GM21447 (cell line): ENCODE measurements around the gene CHMP4A.
A peak's percentile ranks its signal among the peaks of the same experiment; 100 is the strongest.

ENCODE experiments used
- ATAC-seq: cut with Tn5 transposase; IDR thresholded peaks from one replicate; pipeline ENCODE4 v1.9.1; 2021; ENCODE audit not compliant: unreplicated experiment

The CHMP4A gene

GRCh38 chr14:24179961-24180796 is 33.1 kb downstream of the CHMP4A start:
- ATAC-seq = no peak

- ATAC-seq = no peak
Measured at GRCh38 chr14:24179294-24179960, 33.9 kb downstream of the CHMP4A start.

- ATAC-seq = no peak
Measured at GRCh38 chr14:24178399-24179178, 34.7 kb downstream of the CHMP4A start.

- ATAC-seq = no peak
Measured at GRCh38 chr14:24177891-24178290, 35.4 kb downstream of the CHMP4A start.

GRCh38 chr14:24177041-24177825 is 36.1 kb downstream of the CHMP4A start:
- ATAC-seq = no peak

GRCh38 chr14:24176599-24176998 is 36.7 kb downstream of the CHMP4A start:
- ATAC-seq = no peak

- no peak for ATAC-seq
Measured at GRCh38 chr14:24172871-24173281, 40.4 kb downstream of the CHMP4A start.

- ATAC-seq = no peak
Measured at GRCh38 chr14:24172261-24172860, 40.9 kb downstream of the CHMP4A start.

- ATAC-seq = peak; percentile 88
Measured at GRCh38 chr14:24171422-24172260, 41.6 kb downstream of the CHMP4A start, which contains the start of gene REC8. REC8 (plus strand) TSS chr14:24172080; CDS start chr14:24172553, 473 bp downstream.

- no peak for ATAC-seq
Measured at GRCh38 chr14:24167469-24168114, 45.7 kb downstream of the CHMP4A start.

- no peak for ATAC-seq
Measured at GRCh38 chr14:24165785-24166184, 47.5 kb downstream of the CHMP4A start.

GRCh38 chr14:24164518-24164991 is 48.7 kb downstream of the CHMP4A start:
- no peak for ATAC-seq

- ATAC-seq = no peak
Measured at GRCh38 chr14:24162093-24162492, 51.2 kb downstream of the CHMP4A start.

GRCh38 chr14:24160850-24161804 is 52.2 kb downstream of the CHMP4A start, which contains the start of gene IRF9:
IRF9 (plus strand) TSS chr14:24161265; CDS start chr14:24162145, 880 bp downstream.
- peak; percentile 84 for ATAC-seq

GRCh38 chr14:24160499-24160849 is 52.8 kb downstream of the CHMP4A start:
- no peak for ATAC-seq

- ATAC-seq = no peak
Measured at GRCh38 chr14:24159777-24160498, 53.4 kb downstream of the CHMP4A start.
